B cell (primary cell): Measurements from ENCODE around the gene TCHHL1. TPM values are rescaled to one million over a fixed set of nuclear protein-coding genes. Genes with fewer than 3 reads are reported as not detected.

Experiments
- ATAC-seq: fragments of 200-7000 bp; cut with Tn5 transposase; one replicate; pipeline ENCODE4 v1.10.0; 2021; ENCODE audit warnings: low read depth, mild to moderate bottlenecking, moderate number of reproducible peaks, moderate library complexity
- CTCF ChIA-PET: fragments of 350-600 bp; sonication (Branson Sonifier 250); formaldehyde crosslinking; loops from one replicate; lab custom pipeline; 2021; ENCODE audit warnings: antibody characterized with exemption, inconsistent platforms; lab: Charles Lee
- POLR2A ChIA-PET: fragments of 350-600 bp; sonication (Branson Sonifier 250); formaldehyde crosslinking; loops from one replicate; lab custom pipeline; 2021; ENCODE audit warnings: antibody characterized with exemption; lab: Charles Lee
- DNase-seq: peaks from one replicate; pipeline ENCODE4 v3.0.0; 2013
- H2AFZ ChIP-seq: 2 replicates; pipeline ENCODE4 v1.6.1; 2012; ENCODE audit warnings: mild to moderate bottlenecking, low read depth, low read length; ENCODE audit not compliant: insufficient read depth, poor library complexity, severe bottlenecking
- H3K27ac ChIP-seq, 2 donors: 1 replicate in 1 of 2; 2 replicates in 1 of 2; pipeline ENCODE4 v1.5.1; 2012 to 2013; ENCODE audit warnings: low read length in 2 of 2, mild to moderate bottlenecking in 2 of 2, moderate library complexity in 1 of 2
- H3K27me3 ChIP-seq, 4 experiments: fragments of 200-600 bp in 1 of 4; sonication (generic) in 1 of 4; replicated peaks in 1 of 4; 1 replicate in 2 of 4; 2 replicates in 2 of 4; pipeline versions ENCODE4 v1.6.1 to v1.7.0; 2013 to 2016; ENCODE audit warnings: low read length in 3 of 4, mild to moderate bottlenecking in 2 of 4, mixed read lengths in 1 of 4, moderate library complexity in 1 of 4; ENCODE audit not compliant: insufficient read depth in 4 of 4, control insufficient read depth in 3 of 4; ENCODE audit errors: control extremely low read depth in 1 of 4
- H3K36me3 ChIP-seq, 2 experiments: replicated peaks in 1 of 2; 1 replicate in 1 of 2; 2 replicates in 1 of 2; pipeline versions ENCODE4 v1.6.1 to v1.7.1; 2013; ENCODE audit warnings: low read length in 1 of 2; ENCODE audit not compliant: insufficient read depth in 2 of 2, control insufficient read depth in 1 of 2; ENCODE audit errors: control extremely low read depth in 1 of 2, extremely low read depth in 1 of 2
- H3K4me1 ChIP-seq, 2 donors: fragments of 200-600 bp in 1 of 2; sonication (generic) in 1 of 2; 1 replicate in 1 of 2; 2 replicates in 1 of 2; pipeline versions ENCODE4 v1.5.1 to v1.6.1; 2013 to 2017; ENCODE audit warnings: low read length in 2 of 2; ENCODE audit not compliant: control insufficient read depth in 2 of 2, insufficient read depth in 2 of 2
- H3K4me2 ChIP-seq: replicated peaks from 2 replicates; pipeline ENCODE3; 2012; ENCODE audit warnings: mild to moderate bottlenecking, low read depth, low read length; ENCODE audit not compliant: poor library complexity, severe bottlenecking
- H3K4me3 ChIP-seq, 5 experiments: fragments of 200-600 bp in 1 of 5; sonication (generic) in 1 of 5; 1 replicate in 3 of 5; 2 replicates in 2 of 5; pipeline versions ENCODE4 v1.5.1 to v1.7.0; 2011 to 2016; ENCODE audit warnings: low read length in 4 of 5, mild to moderate bottlenecking in 4 of 5, low read depth in 2 of 5, control low read depth in 1 of 5, moderate library complexity in 1 of 5; ENCODE audit not compliant: insufficient read depth in 1 of 5; ENCODE audit errors: control extremely low read depth in 1 of 5, extremely low read depth in 1 of 5
- H3K79me2 ChIP-seq: fragments of 200-600 bp; sonication (generic); one replicate; pipeline ENCODE4 v1.6.0; 2016; ENCODE audit warnings: low read length; ENCODE audit not compliant: control insufficient read depth, insufficient read depth
- H3K9ac ChIP-seq: fragments of 200-600 bp; sonication (generic); 2 replicates; pipeline ENCODE4 v1.6.1; 2017; ENCODE audit warnings: mild to moderate bottlenecking, low read length, moderate library complexity
- H3K9me3 ChIP-seq, 3 donors: one replicate each; pipeline versions ENCODE4 v1.6.1 to v1.7.1; 2013; ENCODE audit warnings: low read length in 2 of 3; ENCODE audit not compliant: control insufficient read depth in 2 of 3, insufficient read depth in 1 of 3; ENCODE audit errors: control extremely low read depth in 1 of 3
- H4K20me1 ChIP-seq: 2 replicates; pipeline ENCODE4 v1.6.0; 2012; ENCODE audit warnings: mild to moderate bottlenecking, low read length; ENCODE audit not compliant: insufficient read depth, control insufficient read depth, poor library complexity, severe bottlenecking
- H3K27ac Mint-ChIP-seq: one replicate; pipeline ENCODE4 v1.8.0; 2021; ENCODE audit warnings: mixed read lengths
- H3K27me3 Mint-ChIP-seq: one replicate; pipeline ENCODE4 v1.8.0; 2021; ENCODE audit warnings: mixed read lengths
- H3K4me1 Mint-ChIP-seq: one replicate; pipeline ENCODE4 v1.8.0; 2021; ENCODE audit warnings: mixed read lengths
- H3K4me3 Mint-ChIP-seq: one replicate; pipeline ENCODE4 v1.8.0; 2021; ENCODE audit warnings: mixed read lengths
- H3K9me3 Mint-ChIP-seq: one replicate; pipeline ENCODE4 v1.8.0; 2022; ENCODE audit warnings: mixed read lengths; ENCODE audit not compliant: insufficient read depth
- CTCF ChIP-seq: fragments of 200-600 bp; IDR thresholded peaks from one replicate; pipeline ENCODE4 v1.8.0; 2022; ENCODE audit warnings: antibody characterized with exemption, mild to moderate bottlenecking
- EZH2 ChIP-seq: IDR thresholded peaks from 2 replicates; pipeline ENCODE4 v1.6.1; 2012; ENCODE audit warnings: borderline replicate concordance, low read depth, mild to moderate bottlenecking, moderate library complexity, low read length; ENCODE audit not compliant: insufficient read depth, poor library complexity, severe bottlenecking
- WGBS: methylation state at CpG from one replicate; pipeline ENCODE4 v1.1.5; 2013; ENCODE audit warnings: missing lambda C conversion rate; ENCODE audit not compliant: insufficient coverage; 5-methylcytosine and 5-hydroxymethylcytosine counted together
- intact Hi-C: fragments of 100-400 bp; cut with micrococcal nuclease; formaldehyde crosslinking; loops from one replicate; pipeline ENCODE4 v1.10.0; 2022
- polyA plus RNA-seq: library from polyadenylated mRNA; depleted of rRNA; stranded (reverse); fragments of >200 nt; gene quantifications from 2 replicates; pipeline ENCODE4 v1.2.3, GENCODE V29; 2012
- total RNA-seq, 2 donors: library from RNA; stranded (reverse); fragments of 120-200 nt in 1 of 2; gene quantifications; 1 replicate in 1 of 2; 2 replicates in 1 of 2; pipeline versions ENCODE4 v1.2.3 to v1.2.4, GENCODE V29; 2013 to 2022

TCHHL1 gene
- total and polyA plus RNA-seq, 2 donors (not counting 1 experiment from before 2014, with no cell fraction given) = not detected

DNA sequence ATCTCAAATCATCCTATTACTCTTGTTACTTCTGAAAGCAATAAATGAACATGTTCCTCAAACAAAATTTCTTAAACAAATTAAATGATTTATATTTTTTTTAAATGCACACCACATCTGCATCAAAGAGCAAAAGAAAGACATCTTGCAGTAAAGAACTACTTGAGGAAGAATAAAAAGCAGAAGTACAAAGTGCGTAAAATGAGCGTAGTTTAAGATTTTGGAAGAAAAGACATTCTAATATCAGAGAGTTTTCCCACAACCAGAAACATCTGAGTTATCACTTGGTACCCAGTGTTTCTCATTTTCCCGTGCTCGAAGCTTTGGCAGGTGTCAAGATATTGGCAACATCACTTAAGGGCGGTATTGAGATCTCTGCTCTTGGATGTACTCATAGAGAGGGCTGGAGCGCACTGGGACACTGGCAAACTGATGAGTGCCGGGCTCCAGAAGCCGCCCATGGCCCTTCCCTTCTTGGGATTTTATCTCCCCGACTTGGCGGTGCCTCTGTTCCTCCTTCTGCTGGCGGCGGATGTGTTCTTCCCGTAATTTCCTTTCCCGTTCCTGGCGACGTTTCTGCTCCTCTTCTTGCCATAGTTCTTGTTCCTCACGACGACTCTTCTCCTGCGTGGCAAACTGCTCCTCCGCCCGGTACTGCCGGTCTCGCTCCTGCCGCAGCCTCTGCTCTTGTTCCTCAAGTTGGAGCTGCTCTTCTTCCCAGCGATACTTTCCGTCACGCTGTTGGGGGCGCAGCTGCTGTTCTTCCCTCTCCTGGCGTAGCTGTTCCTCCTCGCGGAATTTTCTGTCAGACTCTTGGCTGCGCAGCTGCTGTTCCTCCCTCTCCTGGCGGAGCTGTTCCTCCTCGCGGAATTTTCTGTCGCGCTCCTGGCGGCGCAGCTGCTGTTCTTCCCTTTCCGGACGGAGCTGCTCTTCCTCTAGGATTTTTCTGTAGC lies 18.4 kb upstream of the TCHHL1 start:
- H3K4me1 Mint-ChIP-seq = peaks cover 4% of the 10 kb centered on the region
- H3K27ac Mint-ChIP-seq = no peak overlapping the region
- Histone ChIP-seq H2AFZ (no peak overlapping the region), H3K27ac (no peak overlapping the region), H3K27me3 (peaks cover 0 to 56% (median 46%) of the 10 kb centered on the region in 4 experiments), H3K9me3 (peaks cover 0 to 36% (median 0%) of the 10 kb centered on the region in 3 donors), H3K9ac (no peak overlapping the region), H3K4me1 (peaks cover 40 to 46% of the 10 kb centered on the region in 2 donors), H3K4me3 (no peak overlapping the region), H3K79me2 (no peaks in the 10 kb centered on the region), H3K4me2 (no peak overlapping the region), H4K20me1 (no peaks in the 10 kb centered on the region), H3K36me3 (no peaks in the 10 kb centered on the region)
- DNase-seq = peak; percentile 24
- no peak overlapping the region for H3K4me3 Mint-ChIP-seq
- ATAC-seq = no peak
- no peaks in the 10 kb centered on the region for H3K9me3 Mint-ChIP-seq
- no peak for TF ChIP-seq CTCF
- no peak for TF ChIP-seq EZH2
- 25% methylated on average over 38 of the region's 41 CpGs for WGBS
- peaks cover 19% of the 10 kb centered on the region for H3K27me3 Mint-ChIP-seq
- ChIA-PET CTCF (no interaction called here), POLR2A (no interaction called here)
- intact Hi-C loops = no loop called here

DNA sequence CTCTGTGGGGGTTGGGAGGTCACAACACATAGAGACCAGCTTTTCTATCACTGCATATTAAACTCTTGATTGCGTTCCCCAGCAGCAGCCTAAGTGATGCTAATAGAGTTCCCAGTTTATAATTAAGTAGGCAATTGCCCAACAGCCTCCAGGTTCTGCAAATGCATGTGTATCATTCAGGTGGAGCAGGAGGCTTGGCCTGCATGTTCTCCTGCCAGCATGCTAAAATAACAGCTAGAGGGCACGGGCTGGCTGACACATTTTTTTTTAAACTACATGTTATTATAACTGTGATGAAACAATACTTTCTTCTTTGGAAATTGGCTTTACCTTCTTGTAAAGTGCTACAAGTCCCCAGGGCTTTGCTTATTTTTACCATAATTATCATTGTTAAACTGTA lies 16.0 kb upstream of the TCHHL1 start:
- CTCF ChIA-PET = interaction anchor here (1.3 kb wide), 1 partner anchor 52 kb away, joined by 3 read pairs; no protein-coding TSS in a partner anchor
- Histone ChIP-seq H2AFZ (no peak overlapping the region), H3K27ac (no peak overlapping the region), H4K20me1 (no peaks in the 10 kb centered on the region), H3K4me2 (no peak overlapping the region), H3K79me2 (no peaks in the 10 kb centered on the region), H3K4me1 (peaks cover 17 to 23% of the 10 kb centered on the region in 2 donors), H3K36me3 (no peaks in the 10 kb centered on the region), H3K27me3 (peaks cover 0 to 45% (median 38%) of the 10 kb centered on the region in 4 experiments), H3K9ac (no peak overlapping the region), H3K4me3 (no peak overlapping the region), H3K9me3 (peaks cover 0 to 27% (median 0%) of the 10 kb centered on the region in 3 donors)
- H3K4me3 Mint-ChIP-seq = no peak overlapping the region
- no peaks in the 10 kb centered on the region for H3K9me3 Mint-ChIP-seq
- H3K27me3 Mint-ChIP-seq = peaks cover 39% of the 10 kb centered on the region
- DNase-seq (no peak), ATAC-seq (no peak)
- no CpG with 5 or more reads among the region's 2 CpGs for WGBS
- intact Hi-C loops = no loop called here
- TF ChIP-seq CTCF (no peak), EZH2 (no peak)
- POLR2A ChIA-PET = no interaction called here
- peaks cover 4% of the 10 kb centered on the region for H3K4me1 Mint-ChIP-seq
- no peak overlapping the region for H3K27ac Mint-ChIP-seq
